Aorta (tissue), 5 donors: Measurements from ENCODE around the gene KCNQ4. TPM values are rescaled to one million over a fixed set of nuclear protein-coding genes. Genes with fewer than 3 reads are reported as not detected.
A peak's percentile ranks its signal among the peaks of the same experiment; 100 is the strongest.

Experiments used
- ATAC-seq: fragments of 200-7000 bp; cut with Tn5 transposase; one replicate; pipeline ENCODE4 v1.9.1; 2022; ENCODE audit warnings: moderate library complexity; ENCODE audit not compliant: low FRiP score
- DNase-seq, 2 donors: peaks; one replicate each; pipeline ENCODE4 v3.0.0-alpha.2; 2020
- H3K27ac ChIP-seq, 2 donors: one replicate each; pipeline ENCODE4 v1.5.1; 2013; ENCODE audit warnings: low read length in 2 of 2, mild to moderate bottlenecking in 2 of 2, moderate library complexity in 2 of 2, control low read depth in 1 of 2, inconsistent platforms in 1 of 2, low read depth in 1 of 2
- H3K27me3 ChIP-seq, 2 donors: one replicate each; pipeline ENCODE4 v1.6.1; 2013; ENCODE audit warnings: control low read depth in 1 of 2, low read length in 1 of 2, mild to moderate bottlenecking in 1 of 2, moderate library complexity in 1 of 2; ENCODE audit not compliant: insufficient read depth in 2 of 2, control insufficient read depth in 1 of 2
- H3K36me3 ChIP-seq, 2 donors: one replicate each; pipeline ENCODE4 v1.6.1; 2013; ENCODE audit warnings: control low read depth in 1 of 2, low read length in 1 of 2, mild to moderate bottlenecking in 1 of 2; ENCODE audit not compliant: insufficient read depth in 2 of 2, control insufficient read depth in 1 of 2
- H3K4me1 ChIP-seq, 2 donors: one replicate each; pipeline ENCODE4 v1.6.1; 2013; ENCODE audit warnings: low read length in 2 of 2, control low read depth in 1 of 2, mild to moderate bottlenecking in 1 of 2, moderate library complexity in 1 of 2; ENCODE audit not compliant: insufficient read depth in 2 of 2, control insufficient read depth in 1 of 2
- H3K4me3 ChIP-seq, 2 donors: one replicate each; pipeline ENCODE4 v1.5.1; 2013; ENCODE audit warnings: low read length in 2 of 2, control low read depth in 1 of 2, mild to moderate bottlenecking in 1 of 2
- H3K9me3 ChIP-seq: one replicate; pipeline ENCODE4 v1.6.1; 2013; ENCODE audit warnings: mild to moderate bottlenecking, low read length; ENCODE audit not compliant: control insufficient read depth
- WGBS, 2 donors: extraction: QIAGEN DNeasy Blood & Tissue Kit; methylation state at CpG; one replicate each; pipeline ENCODE4 v1.1.7; 2013; 5-methylcytosine and 5-hydroxymethylcytosine counted together
- intact Hi-C, 2 donors: fragments of 100-400 bp; cut with DNase I; formaldehyde crosslinking; loops; one replicate each; pipeline versions ENCODE4 v1.14.2 to v1.15.0; 2022
- polyA plus RNA-seq, 2 donors: library from polyadenylated mRNA; stranded (reverse); fragments of 200-250 nt; gene quantifications; one replicate each; pipeline ENCODE4 v1.2.3, GENCODE V29; 2013
- total RNA-seq, 2 donors: library from RNA; stranded (reverse); fragmentation: NEBNext Ultra II Directional; extraction: Animal tissue kit (Norgen Biotek cat#: 25700); gene quantifications; one replicate each; pipeline ENCODE4 v1.2.1, GENCODE V29; 2021
- donor health status: healthy with polysubstance abuse.
- donor health status: Bipolar disorder and iron deficiency.
- donor health status: DM: no; HTN: no; CAD: no.
- donor health status: DM: no; HTN: no; CAD: no.
- donor health status: DM: yes; HTN: yes; CAD: no.

Gene KCNQ4
- total and polyA plus RNA-seq, 4 donors, result 0.88 to 10.0 (median 7.9) TPM

- Histone ChIP-seq H3K9me3 (no peaks in the 10 kb centered on the region), H3K27me3 (no peaks in the 10 kb centered on the region), H3K4me1 (peaks cover 0 to 4% of the 10 kb centered on the region in 2 donors), H3K27ac (no peak overlapping the region), H3K36me3 (no peaks in the 10 kb centered on the region), H3K4me3 (no peak overlapping the region)
- intact Hi-C loops, result no loop called here
- DNase-seq (no peak), ATAC-seq (no peak)
- WGBS, 2 donors, result 83 to 87% methylated on average over 10 of the region's 10 CpGs
Measured at GRCh38 chr1:40794974-40795715, 11.6 kb downstream of the KCNQ4 start.

GRCh38 chr1:40795811-40796586 lies 12.4 kb downstream of the KCNQ4 start:
- intact Hi-C loops, result no loop called here
- Histone ChIP-seq H3K9me3 (no peaks in the 10 kb centered on the region), H3K4me1 (peaks cover 0 to 4% of the 10 kb centered on the region in 2 donors), H3K36me3 (no peaks in the 10 kb centered on the region), H3K27ac (peak overlapping the region in 1 of 2 donors; percentile 11), H3K4me3 (no peak overlapping the region), H3K27me3 (no peaks in the 10 kb centered on the region)
- 38 to 47% methylated on average over 13 of the region's 13 CpGs for WGBS, 2 donors
- no peak for ATAC-seq
- no peak for DNase-seq

DNA sequence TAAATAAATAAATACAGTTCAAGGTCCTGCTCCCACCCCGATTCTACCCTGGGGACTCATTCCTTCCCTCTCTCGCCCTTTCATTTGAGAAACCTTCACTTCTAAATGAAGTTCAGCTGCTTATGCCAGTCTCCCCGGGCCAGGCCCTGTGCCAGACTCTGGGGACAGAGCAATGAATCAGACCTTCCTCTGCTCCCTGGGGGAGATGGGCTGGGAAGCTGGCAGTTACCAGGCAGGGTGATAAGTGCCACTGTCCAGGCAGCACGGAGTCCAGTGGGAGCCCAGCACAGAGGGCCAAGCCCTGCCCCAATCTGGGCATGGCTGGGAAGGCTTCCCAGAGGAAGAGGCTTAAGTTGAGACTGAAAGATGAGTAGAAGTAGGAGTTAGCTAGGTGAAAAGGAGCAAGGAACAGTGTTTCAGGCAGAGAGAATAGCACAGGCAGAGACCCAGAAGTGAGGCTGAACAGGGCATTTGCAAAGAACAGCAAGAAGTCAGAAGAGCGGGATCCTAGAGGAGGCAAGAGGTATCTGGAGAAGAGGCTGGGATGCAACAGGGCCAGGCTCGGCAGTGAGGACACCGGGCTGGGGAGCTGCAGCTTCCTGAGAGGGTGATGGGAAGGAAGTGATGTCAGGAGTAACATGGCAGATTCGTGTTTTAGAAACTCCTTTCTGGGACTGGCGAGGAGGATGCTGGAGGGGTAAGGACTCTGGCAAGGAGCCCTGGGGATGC lies 13.5 kb downstream of the KCNQ4 start:
- no peaks in the 10 kb centered on the region for H3K9me3 ChIP-seq
- H3K27ac ChIP-seq, result peak overlapping the region in 1 of 2 donors; percentile 42
- H3K36me3 ChIP-seq, result no peaks in the 10 kb centered on the region
- intact Hi-C loops, result no loop called here
- no peaks in the 10 kb centered on the region for H3K27me3 ChIP-seq
- DNase-seq (peak; percentile 90 to 93), ATAC-seq (peak; percentile 70)
- H3K4me3 ChIP-seq, result no peak overlapping the region
- peaks cover 0 to 4% of the 10 kb centered on the region in 2 donors for H3K4me1 ChIP-seq
- WGBS, 2 donors, result 26 to 33% methylated on average over 9 of the region's 9 CpGs

- H3K27me3 ChIP-seq, result no peaks in the 10 kb centered on the region
- intact Hi-C loops, result no loop called here
- no peaks in the 10 kb centered on the region for H3K9me3 ChIP-seq
- H3K4me3 ChIP-seq, result no peak overlapping the region
- peaks cover 0 to 4% of the 10 kb centered on the region in 2 donors for H3K4me1 ChIP-seq
- 94% methylated on average over 3 of the region's 3 CpGs for WGBS, 2 donors
- H3K36me3 ChIP-seq, result no peaks in the 10 kb centered on the region
- no peak for ATAC-seq
- peak overlapping the region in 1 of 2 donors; percentile 0 for H3K27ac ChIP-seq
- DNase-seq, result no peak
Measured at GRCh38 chr1:40797668-40798010, 14.1 kb downstream of the KCNQ4 start.

DNA sequence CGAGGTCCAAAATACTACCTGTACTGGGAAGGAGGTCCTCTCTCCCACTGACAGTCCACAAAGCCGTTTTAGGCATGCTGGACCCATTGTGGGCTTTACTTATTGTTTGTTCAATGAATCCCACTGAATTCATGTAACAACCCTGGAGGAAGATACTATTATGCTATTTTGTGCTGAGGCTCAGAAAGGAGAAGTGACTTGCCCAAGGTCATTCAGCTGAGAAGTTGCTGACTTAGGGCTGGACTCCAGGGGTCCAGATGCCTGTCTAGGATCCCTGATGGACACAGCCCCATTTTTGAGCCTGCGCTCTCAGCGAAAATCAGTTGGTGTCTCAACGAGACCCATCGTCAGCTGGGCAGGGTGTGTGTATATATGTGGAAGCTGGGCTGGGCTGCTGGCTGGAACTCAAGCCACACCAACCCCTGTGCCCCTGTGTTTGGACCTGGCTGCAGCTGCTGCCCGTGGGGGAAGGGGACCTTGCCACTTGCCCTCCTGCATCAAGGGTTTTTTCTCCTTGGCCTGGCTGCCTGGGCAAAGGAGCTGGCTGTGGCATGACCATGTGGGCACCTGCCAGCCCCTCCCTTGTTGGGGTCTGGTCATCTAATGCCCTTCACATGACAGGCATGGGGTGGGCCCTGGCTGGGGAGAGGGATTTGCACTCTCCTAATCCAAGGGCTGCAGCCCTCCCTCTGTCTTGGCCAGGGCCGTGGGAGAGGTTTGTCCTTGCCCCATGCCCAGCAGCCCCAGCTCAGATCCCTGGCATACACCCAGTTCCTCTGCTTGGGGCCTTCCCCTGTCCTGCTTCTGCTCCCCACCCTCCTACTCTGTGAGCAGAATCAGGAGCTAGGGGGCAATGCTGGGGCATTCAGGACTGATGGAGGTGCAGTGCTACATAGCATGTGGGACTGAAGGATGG lies 15.0 kb downstream of the KCNQ4 start:
- Histone ChIP-seq H3K4me1 (peaks cover 0 to 4% of the 10 kb centered on the region in 2 donors), H3K4me3 (no peak overlapping the region), H3K27me3 (no peaks in the 10 kb centered on the region), H3K27ac (no peak overlapping the region), H3K9me3 (no peaks in the 10 kb centered on the region), H3K36me3 (no peaks in the 10 kb centered on the region)
- DNase-seq (no peak), ATAC-seq (no peak)
- 73 to 76% methylated on average over 8 of the region's 8 CpGs for WGBS, 2 donors
- intact Hi-C loops, result no loop called here

DNA sequence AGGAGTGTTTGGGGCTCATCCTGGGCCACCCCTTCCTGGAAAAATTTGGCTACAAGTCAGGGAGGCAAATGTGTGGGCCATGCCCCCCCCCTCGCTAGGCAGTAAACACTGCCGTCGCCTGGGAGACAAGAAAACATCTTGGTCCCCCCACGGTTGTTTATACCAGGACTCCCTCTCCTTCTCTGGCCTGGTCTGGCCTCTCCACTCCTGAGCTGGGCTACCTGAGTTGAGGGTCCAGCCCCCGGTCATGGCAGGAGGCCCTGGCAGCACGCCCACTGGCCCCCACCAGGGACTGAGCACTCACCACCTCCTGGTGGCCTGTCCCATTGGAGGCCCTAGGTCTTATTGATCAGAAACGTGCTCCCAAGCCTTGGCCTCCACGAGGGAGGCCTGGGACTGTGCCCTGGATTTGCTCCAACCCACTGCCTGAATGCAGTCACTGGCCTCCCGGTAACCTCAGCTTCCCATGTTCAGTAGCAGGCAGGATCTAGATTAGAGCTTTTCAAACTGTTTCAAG lies 15.8 kb downstream of the KCNQ4 start:
- WGBS, 2 donors, result 19 to 40% methylated on average over 9 of the region's 9 CpGs
- no peaks in the 10 kb centered on the region for H3K27me3 ChIP-seq
- H3K9me3 ChIP-seq, result no peaks in the 10 kb centered on the region
- DNase-seq (peak; percentile 77 to 81), ATAC-seq (no peak)
- intact Hi-C loops, result no loop called here
- no peak overlapping the region for H3K4me3 ChIP-seq
- H3K36me3 ChIP-seq, result no peaks in the 10 kb centered on the region
- H3K4me1 ChIP-seq, result peaks cover 0 to 4% of the 10 kb centered on the region in 2 donors
- no peak overlapping the region for H3K27ac ChIP-seq

DNA sequence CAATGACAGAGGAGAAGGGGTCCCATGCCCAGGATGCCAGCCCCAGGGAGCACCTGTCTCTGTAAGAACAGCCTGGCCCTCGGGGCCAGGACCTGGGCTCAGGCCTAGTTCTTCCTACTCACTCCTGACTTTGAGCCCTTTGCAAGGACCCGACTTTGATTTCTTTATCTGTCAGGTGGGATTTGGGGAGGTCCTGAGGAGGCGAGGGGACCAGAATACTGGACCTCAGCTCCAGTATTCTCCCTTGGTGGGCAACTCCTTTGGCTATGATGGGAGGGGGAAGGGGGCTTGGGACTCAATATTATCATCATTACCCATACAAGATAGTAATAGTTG lies 18.1 kb downstream of the KCNQ4 start:
- intact Hi-C loops, result loop anchor here in 1 of 2 donors (10.0 kb wide), 1 partner anchor 107 kb away; the partner anchor contains the start of gene NFYC
- peaks cover 2 to 4% of the 10 kb centered on the region in 2 donors for H3K4me1 ChIP-seq
- ATAC-seq (no peak), DNase-seq (no peak)
- H3K36me3 ChIP-seq, result no peaks in the 10 kb centered on the region
- H3K27ac ChIP-seq, result no peak overlapping the region
- 72 to 75% methylated on average over 3 of the region's 3 CpGs for WGBS, 2 donors
- no peak overlapping the region for H3K4me3 ChIP-seq
- no peaks in the 10 kb centered on the region for H3K9me3 ChIP-seq
- H3K27me3 ChIP-seq, result no peaks in the 10 kb centered on the region
